GM18951 (cell line): ENCODE measurements around the gene PTCD3.

Experiments used
- POLR2A ChIP-seq: IDR thresholded peaks from 4 replicates; pipeline ENCODE4 v1.6.1; 2011; ENCODE audit warnings: mild to moderate bottlenecking; ENCODE audit not compliant: insufficient read length, insufficient read depth; ENCODE audit errors: extremely low read depth
- in situ Hi-C: fragments of 300-500 bp; cut with MboI; formaldehyde crosslinking; loops from one replicate; pipeline ENCODE4 v1.12.0; 2022; ENCODE audit warnings: low sequenced_read_pairs, mixed read lengths, inconsistent platforms; ENCODE audit not compliant: unreplicated experiment

PTCD3 gene

DNA sequence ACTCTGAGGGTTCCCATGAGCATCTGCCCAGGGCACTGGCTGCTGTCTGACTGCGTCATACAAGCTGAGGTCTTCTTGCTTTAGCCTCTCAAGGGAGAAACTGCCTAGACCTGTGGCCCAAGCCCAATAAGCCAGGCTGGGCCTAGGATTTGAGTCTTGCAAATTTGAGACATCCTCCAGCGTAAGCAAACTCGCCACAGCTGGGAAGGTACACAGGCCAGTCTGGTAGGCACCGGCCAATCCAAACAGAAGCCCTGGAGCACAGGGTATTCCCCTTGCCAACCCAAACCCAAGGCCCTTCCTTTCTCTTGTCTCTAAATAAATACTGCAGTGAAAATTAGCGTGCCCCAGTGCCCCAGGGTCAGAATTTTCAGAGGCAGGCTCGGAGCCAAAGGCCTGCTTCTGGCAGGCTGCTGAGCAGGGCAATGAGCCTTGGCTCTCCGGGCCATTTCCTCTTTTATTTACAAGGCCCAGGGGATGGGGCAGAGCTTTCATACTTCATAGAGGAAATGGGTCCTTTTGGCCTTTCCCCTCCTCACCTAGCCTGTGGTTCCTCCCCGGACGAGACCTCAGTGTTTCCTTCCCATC, 33.7 kb upstream of the PTCD3 start:
- in situ Hi-C loops, result no loop called here
- no peak for TF ChIP-seq POLR2A

- in situ Hi-C loops, result no loop called here
- TF ChIP-seq POLR2A, result no peak
Measured at GRCh38 chr2:86073225-86073624, 32.8 kb upstream of the PTCD3 start.

GRCh38 chr2:86074256-86074655, 31.8 kb upstream of the PTCD3 start:
- no peak for TF ChIP-seq POLR2A
- in situ Hi-C loops, result no loop called here

- in situ Hi-C loops, result loop anchor here (5.0 kb wide), 1 partner anchor 248 kb away; no protein-coding TSS in a partner anchor
- TF ChIP-seq POLR2A, result no peak
Measured at GRCh38 chr2:86074811-86075210, 31.2 kb upstream of the PTCD3 start.

DNA sequence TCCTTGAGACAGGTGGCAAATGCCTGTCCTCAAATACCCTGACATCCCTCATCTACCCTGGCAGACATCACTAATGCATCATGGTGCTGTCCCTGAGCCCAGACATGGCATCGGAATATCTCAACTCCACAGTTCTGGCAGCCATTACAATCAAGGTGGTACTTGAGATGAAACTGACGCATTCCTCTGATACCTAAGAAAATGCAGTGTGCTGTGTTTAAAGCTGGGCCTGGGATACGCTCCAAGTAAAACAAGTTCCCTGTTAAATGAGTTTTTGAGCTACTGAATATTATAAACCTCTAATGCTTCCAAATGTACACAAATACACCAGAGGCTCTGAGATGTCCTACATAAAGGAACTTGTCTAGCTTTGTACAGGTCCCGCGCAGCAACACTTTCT, 30.1 kb upstream of the PTCD3 start:
- in situ Hi-C loops, result loop anchor here (5.0 kb wide), 1 partner anchor 249 kb away; no protein-coding TSS in a partner anchor
- TF ChIP-seq POLR2A, result no peak

DNA sequence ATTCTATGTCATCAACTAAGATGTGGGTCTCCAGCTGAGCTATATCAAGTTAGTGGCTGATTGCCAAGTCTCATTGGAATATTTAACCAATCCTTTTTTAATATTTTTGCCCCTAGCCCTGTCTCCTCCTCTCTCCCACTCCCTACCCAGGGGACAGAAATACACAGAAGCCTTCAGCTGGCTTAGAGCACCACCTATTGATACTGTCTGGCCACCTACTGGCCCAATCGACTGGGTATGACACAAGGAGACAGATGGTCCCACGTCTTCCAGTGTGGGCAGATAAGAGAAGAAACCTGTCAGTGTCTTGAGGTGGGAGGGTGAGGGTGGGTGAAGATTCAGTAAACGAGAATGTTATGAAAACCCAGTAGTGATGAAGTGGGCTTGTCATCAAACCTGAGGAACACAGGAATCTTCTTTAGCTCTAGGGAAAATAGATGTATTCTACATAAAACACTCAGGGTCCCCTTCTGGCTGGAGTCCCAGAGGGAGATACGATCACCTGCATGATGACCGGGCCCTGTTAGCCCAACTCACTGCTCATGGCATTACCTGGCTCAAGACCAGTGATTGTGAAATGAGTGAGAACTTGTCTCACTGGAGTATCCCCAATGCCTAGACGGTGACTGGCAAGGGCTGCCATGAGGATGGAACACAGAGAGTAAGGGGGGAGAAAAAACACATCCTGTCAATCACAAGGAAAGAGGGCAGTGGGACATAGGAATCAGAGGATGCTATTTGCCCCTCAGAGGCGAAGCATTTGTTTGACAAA, 27.1 kb upstream of the PTCD3 start:
- in situ Hi-C loops, result loop anchor here (5.0 kb wide), 1 partner anchor 252 kb away; no protein-coding TSS in a partner anchor
- TF ChIP-seq POLR2A, result no peak

GRCh38 chr2:86079981-86080911, 25.8 kb upstream of the PTCD3 start:
- in situ Hi-C loops, result loop anchor here (5.0 kb wide), 1 partner anchor 253 kb away; no protein-coding TSS in a partner anchor

DNA sequence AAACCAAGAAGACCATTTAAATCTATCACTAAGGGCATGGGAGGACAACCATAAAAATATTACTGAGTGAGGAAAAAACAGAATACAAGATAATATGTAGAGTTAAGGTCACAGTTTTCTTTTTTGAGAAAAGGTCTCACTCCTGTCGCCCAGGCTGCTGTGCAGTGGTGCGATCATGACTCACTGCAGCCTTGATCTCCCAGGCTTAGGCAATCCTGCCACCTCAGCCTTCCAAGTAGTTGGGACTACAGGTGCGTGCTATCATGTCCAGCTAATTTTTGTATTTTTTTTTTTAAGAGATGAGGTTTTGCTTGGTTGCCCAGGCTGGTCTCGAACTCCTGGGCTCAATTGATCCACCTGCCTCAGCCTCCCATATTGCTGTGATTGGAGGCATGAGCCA, 24.3 kb upstream of the PTCD3 start:
- no peak for TF ChIP-seq POLR2A
- in situ Hi-C loops, result no loop called here

More at GRCh38 chr2:86079981-86080911, 25.8 kb upstream of the PTCD3 start:
- TF ChIP-seq POLR2A, result no peak

DNA sequence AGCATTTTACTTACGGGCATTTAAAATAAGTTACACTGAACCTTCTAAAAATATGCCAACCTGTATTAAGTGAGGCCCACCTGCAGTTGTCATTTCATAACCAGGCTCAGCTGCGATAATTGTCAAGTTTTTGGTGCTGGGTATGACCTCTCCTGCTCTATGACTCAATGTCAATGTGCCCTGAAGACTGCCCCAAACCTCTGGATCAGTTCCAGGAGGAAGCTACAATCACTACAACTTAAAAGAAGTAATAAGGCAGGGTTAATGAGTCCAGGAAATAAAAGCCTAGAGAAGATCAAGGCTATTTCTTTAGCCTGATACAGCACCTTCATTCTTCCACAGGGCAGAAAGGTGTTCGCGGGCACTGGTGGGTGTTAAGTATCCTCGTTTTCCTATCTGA, 23.3 kb upstream of the PTCD3 start:
- in situ Hi-C loops, result no loop called here
- TF ChIP-seq POLR2A, result no peak

DNA sequence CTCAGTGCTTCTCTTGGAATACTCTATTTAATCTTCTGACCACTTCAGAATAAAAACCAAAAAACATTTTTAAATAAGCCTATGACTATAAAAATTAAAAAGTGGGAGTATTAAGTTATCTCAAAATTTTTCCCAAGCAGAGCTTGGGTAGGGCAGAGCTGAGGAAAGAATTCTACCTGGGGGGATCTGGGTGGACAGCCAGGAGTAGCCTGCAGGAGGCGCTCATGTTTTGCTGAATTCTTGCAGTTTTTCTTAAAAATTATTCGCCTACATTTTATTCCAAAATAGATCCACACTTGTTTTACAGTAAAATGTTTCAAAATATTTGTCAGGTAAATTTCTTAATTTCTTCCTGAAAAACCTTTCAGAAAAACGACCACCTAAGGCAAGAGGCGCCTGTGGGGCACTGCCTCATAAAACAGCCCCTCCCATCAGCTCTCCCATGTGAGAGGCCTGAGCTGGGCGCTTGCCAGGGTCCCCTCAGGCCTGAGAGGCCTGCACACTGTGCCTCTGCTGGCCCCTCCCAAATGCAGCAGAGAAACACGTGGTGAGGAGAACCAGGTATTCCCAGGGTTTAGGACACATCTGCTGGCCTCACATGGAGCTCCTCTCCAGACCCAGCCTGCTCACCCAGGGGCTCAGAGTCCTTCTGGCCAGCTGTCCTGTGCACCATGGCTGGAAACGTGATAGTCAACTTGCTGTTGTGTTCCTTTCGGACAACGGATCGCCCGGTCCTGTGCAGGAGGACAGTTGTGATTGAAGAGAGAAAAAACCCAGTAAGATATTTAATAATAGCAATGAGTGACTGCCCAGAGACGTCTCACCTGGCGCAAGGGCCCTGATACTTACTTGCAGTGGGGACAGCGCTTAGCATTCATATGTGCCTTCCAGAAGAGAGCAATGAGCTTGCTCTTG, 17.8 kb upstream of the PTCD3 start:
- no peak for TF ChIP-seq POLR2A
- in situ Hi-C loops, result no loop called here

GRCh38 chr2:86094229-86094628, 11.8 kb upstream of the PTCD3 start:
- no peak for TF ChIP-seq POLR2A
- in situ Hi-C loops, result no loop called here
